Uterus (tissue), 4 donors: ENCODE results near the gene LRP1-AS. TPM values are rescaled to one million over a fixed set of nuclear protein-coding genes. Genes with fewer than 3 reads are reported as not detected.

Source experiments
- DNase-seq, 2 donors: peaks; one replicate each; pipeline ENCODE4 v3.0.0-alpha.2; 2019 to 2020
- H3K27ac ChIP-seq, 2 donors: fragments of 200-600 bp; sonication (generic); 1 replicate in 1 of 2; 2 replicates in 1 of 2; pipeline ENCODE4 v1.5.1; 2016 to 2018
- H3K27me3 ChIP-seq, 2 donors: fragments of 200-600 bp; sonication (generic); one replicate each; pipeline ENCODE4 v1.5.1; 2018 to 2019; ENCODE audit warnings: control low read depth in 1 of 2
- H3K36me3 ChIP-seq, 2 donors: fragments of 200-600 bp; sonication (generic); one replicate each; pipeline ENCODE4 v1.5.1; 2019; ENCODE audit warnings: control low read depth in 1 of 2
- H3K4me1 ChIP-seq, 2 donors: fragments of 200-600 bp; sonication (generic); one replicate each; pipeline ENCODE4 v1.5.1; 2018 to 2019; ENCODE audit warnings: control low read depth in 1 of 2
- H3K4me3 ChIP-seq, 2 donors: fragments of 200-600 bp; sonication (generic); 1 replicate in 1 of 2; 2 replicates in 1 of 2; pipeline ENCODE4 v1.5.1; 2018 to 2019; ENCODE audit warnings: mild to moderate bottlenecking in 1 of 2
- H3K9me3 ChIP-seq, 2 donors: fragments of 200-600 bp; sonication (generic); one replicate each; pipeline ENCODE4 v1.5.1; 2019; ENCODE audit warnings: control low read depth in 1 of 2
- POLR2A ChIP-seq, 2 donors: fragments of 450-650 bp; IDR thresholded peaks; one replicate each; pipeline ENCODE4 v1.6.1; 2016; ENCODE audit warnings: antibody characterized with exemption in 2 of 2, mild to moderate bottlenecking in 1 of 2, moderate library complexity in 1 of 2
- intact Hi-C: fragments of 100-400 bp; cut with DNase I; formaldehyde crosslinking; loops from one replicate; pipeline ENCODE4 v1.15.1; 2023; ENCODE audit warnings: low total_unique reads
- total RNA-seq, 4 donors: library from RNA; depleted of rRNA in 3 of 4; stranded (reverse); fragments of >200 nt in 3 of 4; gene quantifications; one replicate each; pipeline versions ENCODE4 v1.1.0 to v1.2.4, GENCODE V29; 2014 to 2023
- TF ChIP-seq, protein P1 (sequence below), 4 experiments: fragments of 200-600 bp in 2 of 4; fragments of 450-650 bp in 2 of 4; sonication (generic) in 2 of 4; IDR thresholded peaks; one replicate each; pipeline ENCODE4 v1.5.1; 2016 to 2019; ENCODE audit warnings: antibody characterized with exemption in 4 of 4, mild to moderate bottlenecking in 2 of 4, moderate library complexity in 1 of 4
- donor health status: DM: yes; HTN: yes; CAD: no.

Gene LRP1-AS
- total RNA-seq, 4 donors from 2014 or later, result not detected

DNA sequence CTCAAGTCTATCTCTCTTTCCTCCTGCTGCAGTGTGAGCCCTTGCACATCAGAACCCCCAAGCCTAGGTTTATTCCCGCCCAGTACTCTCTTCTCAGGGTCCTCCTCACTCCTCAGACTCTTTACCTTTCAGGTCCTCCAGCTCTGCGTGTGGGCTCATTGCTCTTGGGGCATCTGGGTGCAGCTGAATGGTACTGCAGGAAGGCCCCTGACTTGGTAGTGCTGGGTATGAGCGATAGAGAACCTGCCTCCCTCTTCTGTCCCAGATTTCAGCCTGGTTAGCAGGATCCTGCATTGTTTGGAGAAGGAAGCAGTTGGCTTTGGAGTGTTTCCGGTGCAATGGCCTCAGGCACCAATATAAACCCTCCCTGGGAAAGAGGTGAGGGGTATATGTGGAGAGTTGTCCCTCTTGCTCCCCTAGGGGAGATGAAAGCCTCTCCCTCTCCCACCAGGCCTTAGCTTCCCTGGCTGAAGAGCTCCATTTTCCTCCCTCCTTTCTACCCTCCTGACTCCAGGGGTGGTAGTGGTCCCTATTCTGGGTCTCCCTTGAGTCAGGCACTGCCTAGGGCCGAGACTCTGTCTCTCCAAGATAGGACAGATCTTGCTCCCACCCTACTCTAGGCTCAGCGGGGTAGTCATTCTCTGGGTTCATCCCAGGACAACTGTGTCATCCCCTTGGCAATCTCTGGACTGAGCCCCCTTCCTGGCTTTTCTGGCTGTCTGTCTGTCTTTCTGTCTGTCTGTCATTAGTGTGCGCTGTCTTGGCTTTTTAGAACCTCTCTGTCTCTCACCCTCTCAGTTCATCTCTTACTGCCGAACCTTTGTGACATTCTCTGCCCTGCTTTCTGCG is 15.3 kb downstream of the LRP1-AS start:
- Histone ChIP-seq H3K27me3 (no peaks in the 10 kb centered on the region), H3K4me3 (peak overlapping the region in 1 of 2 donors; percentile 94), H3K4me1 (peaks cover 0 to 29% of the 10 kb centered on the region in 2 donors), H3K27ac (peak overlapping the region; percentile 99 to 100), H3K36me3 (no peaks in the 10 kb centered on the region), H3K9me3 (no peaks in the 10 kb centered on the region)
- intact Hi-C loops, result no loop called here
- no peak for DNase-seq
- no peak for TF ChIP-seq POLR2A (IDR thresholded peaks at IDR 0.05)
- TF ChIP-seq, protein P1, sequence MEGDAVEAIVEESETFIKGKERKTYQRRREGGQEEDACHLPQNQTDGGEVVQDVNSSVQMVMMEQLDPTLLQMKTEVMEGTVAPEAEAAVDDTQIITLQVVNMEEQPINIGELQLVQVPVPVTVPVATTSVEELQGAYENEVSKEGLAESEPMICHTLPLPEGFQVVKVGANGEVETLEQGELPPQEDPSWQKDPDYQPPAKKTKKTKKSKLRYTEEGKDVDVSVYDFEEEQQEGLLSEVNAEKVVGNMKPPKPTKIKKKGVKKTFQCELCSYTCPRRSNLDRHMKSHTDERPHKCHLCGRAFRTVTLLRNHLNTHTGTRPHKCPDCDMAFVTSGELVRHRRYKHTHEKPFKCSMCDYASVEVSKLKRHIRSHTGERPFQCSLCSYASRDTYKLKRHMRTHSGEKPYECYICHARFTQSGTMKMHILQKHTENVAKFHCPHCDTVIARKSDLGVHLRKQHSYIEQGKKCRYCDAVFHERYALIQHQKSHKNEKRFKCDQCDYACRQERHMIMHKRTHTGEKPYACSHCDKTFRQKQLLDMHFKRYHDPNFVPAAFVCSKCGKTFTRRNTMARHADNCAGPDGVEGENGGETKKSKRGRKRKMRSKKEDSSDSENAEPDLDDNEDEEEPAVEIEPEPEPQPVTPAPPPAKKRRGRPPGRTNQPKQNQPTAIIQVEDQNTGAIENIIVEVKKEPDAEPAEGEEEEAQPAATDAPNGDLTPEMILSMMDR (IDR thresholded peaks at IDR 0.05), result no peak

DNA sequence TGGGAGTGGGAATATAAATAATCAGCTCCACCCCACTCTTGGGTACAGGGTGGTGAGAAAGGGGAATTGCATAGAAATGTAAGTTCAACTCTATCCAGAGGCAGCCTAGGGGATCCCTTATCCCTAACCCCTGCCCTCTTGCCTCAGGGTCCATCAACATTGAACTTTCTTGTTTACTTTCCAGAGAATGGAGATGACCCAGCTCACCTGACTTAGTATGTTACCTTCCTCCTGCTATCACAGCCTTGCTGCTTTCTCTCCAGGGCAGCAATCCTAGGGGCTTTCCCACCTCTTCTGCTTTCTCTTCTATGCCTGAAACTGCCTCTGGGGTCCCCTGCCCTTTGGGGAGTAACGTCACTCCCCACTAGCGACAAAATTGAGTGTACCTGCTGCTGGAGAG is 16.5 kb downstream of the LRP1-AS start:
- TF ChIP-seq POLR2A (IDR thresholded peaks at IDR 0.05), result no peak
- TF ChIP-seq, protein P1 (IDR thresholded peaks at IDR 0.05), result no peak
- Histone ChIP-seq H3K9me3 (no peaks in the 10 kb centered on the region), H3K27ac (peak overlapping the region; percentile 99 to 100), H3K4me1 (peaks cover 0 to 29% of the 10 kb centered on the region in 2 donors), H3K36me3 (no peaks in the 10 kb centered on the region), H3K4me3 (peak overlapping the region in 1 of 2 donors; percentile 94), H3K27me3 (no peaks in the 10 kb centered on the region)
- intact Hi-C loops, result no loop called here
- DNase-seq, result no peak

DNA sequence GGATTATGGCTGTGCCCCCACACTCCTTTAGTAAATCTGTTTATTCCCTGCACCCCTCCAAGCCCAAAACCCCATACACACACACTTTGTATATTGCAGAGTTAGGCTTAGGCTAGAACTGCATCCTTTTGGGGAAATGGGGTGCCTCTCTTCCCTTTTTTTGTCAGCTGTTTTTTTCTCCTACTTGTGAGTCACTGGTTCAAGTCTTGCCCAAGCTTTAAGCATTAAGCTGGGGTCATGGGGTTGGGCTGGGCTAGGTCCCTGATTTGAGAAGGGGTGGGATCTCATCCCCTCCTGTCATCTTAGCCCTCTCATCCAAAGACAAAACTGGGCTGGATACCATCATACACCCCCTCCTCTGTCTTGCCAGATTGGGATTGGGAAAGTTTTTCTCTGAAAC is 17.5 kb downstream of the LRP1-AS start:
- TF ChIP-seq POLR2A (IDR thresholded peaks at IDR 0.05), result no peak
- TF ChIP-seq, protein P1 (IDR thresholded peaks at IDR 0.05), result no peak
- Histone ChIP-seq H3K4me1 (peaks cover 0 to 18% of the 10 kb centered on the region in 2 donors), H3K27ac (peak overlapping the region; percentile 99 to 100), H3K9me3 (no peaks in the 10 kb centered on the region), H3K4me3 (peak overlapping the region; percentile 94 to 99), H3K27me3 (no peaks in the 10 kb centered on the region), H3K36me3 (no peaks in the 10 kb centered on the region)
- intact Hi-C loops, result loop anchor here (5.0 kb wide), 1 partner anchor 47 kb away; no protein-coding TSS in a partner anchor
- peak; percentile 71 to 79 for DNase-seq

DNA sequence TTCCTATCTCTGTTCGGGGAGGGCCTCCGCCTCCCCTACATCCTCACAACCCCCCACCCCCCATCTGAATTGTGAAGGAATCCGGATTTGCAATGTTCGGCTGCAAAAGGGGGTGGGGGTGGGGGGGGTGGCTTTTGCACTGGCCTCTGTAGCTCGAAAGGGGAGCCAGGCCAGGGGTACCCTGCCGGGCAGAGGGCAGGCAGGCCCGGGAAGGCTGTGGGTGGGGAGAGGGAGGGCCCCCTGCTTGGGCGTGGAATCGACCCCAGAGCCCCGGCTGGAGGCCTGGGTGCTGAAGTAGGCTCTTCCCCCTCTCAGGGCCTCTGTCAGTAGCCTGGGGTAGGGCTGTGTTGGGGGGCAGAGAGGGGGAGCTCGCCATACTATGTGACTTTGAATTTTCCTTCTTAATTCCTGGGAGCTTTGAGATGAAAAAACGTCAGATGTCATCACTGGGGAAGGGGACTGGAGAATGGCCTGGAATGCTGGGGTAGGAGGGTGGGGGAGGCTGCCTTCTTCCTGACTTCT is 18.0 kb downstream of the LRP1-AS start:
- peak in 1 of 2 donors; percentile 35 for DNase-seq

More for the DNA sequence above, 18.0 kb downstream of the LRP1-AS start:
- Histone ChIP-seq H3K27me3 (no peaks in the 10 kb centered on the region), H3K9me3 (no peaks in the 10 kb centered on the region), H3K4me3 (peak overlapping the region; percentile 94 to 99), H3K4me1 (peaks cover 0 to 15% of the 10 kb centered on the region in 2 donors), H3K36me3 (no peaks in the 10 kb centered on the region), H3K27ac (peak overlapping the region; percentile 99 to 100)
- no peak for TF ChIP-seq POLR2A (IDR thresholded peaks at IDR 0.05)
- TF ChIP-seq, protein P1 (IDR thresholded peaks at IDR 0.05), result no peak
- intact Hi-C loops, result loop anchor here (5.0 kb wide), 1 partner anchor 48 kb away; no protein-coding TSS in a partner anchor
